ENCODE results near the gene C1orf122. TPM values are rescaled to one million over a fixed set of nuclear protein-coding genes. Genes with fewer than 3 reads are reported as not detected.
A peak's percentile ranks its signal among the peaks of the same experiment; 100 is the strongest.

The C1orf122 gene
- total RNA-seq, 1 donor from 2014 or later: 113 TPM

- DNase-seq (ENCODE audit: low read depth): peak; percentile 40
Observed at GRCh38 chr1:37797750-37798345, 9.7 kb upstream of the C1orf122 start.

- no peak for DNase-seq (ENCODE audit: low read depth)
Observed at GRCh38 chr1:37802439-37802838, 5.2 kb upstream of the C1orf122 start.

- DNase-seq (ENCODE audit: low read depth): peak; percentile 53
Observed at GRCh38 chr1:37807220-37807554, 403 bp upstream of the C1orf122 start.

GRCh38 chr1:37808369-37809319, 1.1 kb downstream of the C1orf122 start:
- DNase-seq (ENCODE audit: low read depth): peak; percentile 90

- DNase-seq (ENCODE audit: low read depth): no peak
Observed at GRCh38 chr1:37809942-37810341, 2.4 kb downstream of the C1orf122 start.

- peak; percentile 67 for DNase-seq (ENCODE audit: low read depth)
Observed at GRCh38 chr1:37811027-37811655, 3.6 kb downstream of the C1orf122 start.

GRCh38 chr1:37813529-37814145, 6.0 kb downstream of the C1orf122 start:
- DNase-seq (ENCODE audit: low read depth): no peak

- no peak for DNase-seq (ENCODE audit: low read depth)
Observed at GRCh38 chr1:37814252-37814651, 6.7 kb downstream of the C1orf122 start.

- no peak for DNase-seq (ENCODE audit: low read depth)
Observed at GRCh38 chr1:37817481-37817880, 9.9 kb downstream of the C1orf122 start.

GRCh38 chr1:37821481-37821880, 13.9 kb downstream of the C1orf122 start:
- no peak for DNase-seq (ENCODE audit: low read depth)

GRCh38 chr1:37822906-37823815, 15.6 kb downstream of the C1orf122 start:
- DNase-seq (ENCODE audit: low read depth): no peak

GRCh38 chr1:37824001-37824400, 16.4 kb downstream of the C1orf122 start:
- no peak for DNase-seq (ENCODE audit: low read depth)

- no peak for DNase-seq (ENCODE audit: low read depth)
Observed at GRCh38 chr1:37825506-37825905, 17.9 kb downstream of the C1orf122 start.

GRCh38 chr1:37828410-37829074, 21.0 kb downstream of the C1orf122 start:
- DNase-seq (ENCODE audit: low read depth): no peak

GRCh38 chr1:37831109-37831508, 23.5 kb downstream of the C1orf122 start:
- no peak for DNase-seq (ENCODE audit: low read depth)

GRCh38 chr1:37831809-37832208, 24.2 kb downstream of the C1orf122 start:
- no peak for DNase-seq (ENCODE audit: low read depth)

GRCh38 chr1:37836788-37837187, 29.2 kb downstream of the C1orf122 start:
- DNase-seq (ENCODE audit: low read depth): no peak

GRCh38 chr1:37839676-37840075, 32.1 kb downstream of the C1orf122 start:
- no peak for DNase-seq (ENCODE audit: low read depth)

GRCh38 chr1:37840711-37841110, 33.1 kb downstream of the C1orf122 start:
- DNase-seq (ENCODE audit: low read depth): no peak

- DNase-seq (ENCODE audit: low read depth): no peak
Observed at GRCh38 chr1:37841652-37842051, 34.1 kb downstream of the C1orf122 start.

Measured in myocyte (in vitro differentiated cells).